Measurements from ENCODE around the gene ALG5. TPM values are rescaled to one million over a fixed set of nuclear protein-coding genes. Genes with fewer than 3 reads are reported as not detected.

The ALG5 gene
- total and polyA plus RNA-seq, 2 of the 4 experiments (the other 2 are of a cell fraction), result 19.4 to 21.9 TPM

DNA sequence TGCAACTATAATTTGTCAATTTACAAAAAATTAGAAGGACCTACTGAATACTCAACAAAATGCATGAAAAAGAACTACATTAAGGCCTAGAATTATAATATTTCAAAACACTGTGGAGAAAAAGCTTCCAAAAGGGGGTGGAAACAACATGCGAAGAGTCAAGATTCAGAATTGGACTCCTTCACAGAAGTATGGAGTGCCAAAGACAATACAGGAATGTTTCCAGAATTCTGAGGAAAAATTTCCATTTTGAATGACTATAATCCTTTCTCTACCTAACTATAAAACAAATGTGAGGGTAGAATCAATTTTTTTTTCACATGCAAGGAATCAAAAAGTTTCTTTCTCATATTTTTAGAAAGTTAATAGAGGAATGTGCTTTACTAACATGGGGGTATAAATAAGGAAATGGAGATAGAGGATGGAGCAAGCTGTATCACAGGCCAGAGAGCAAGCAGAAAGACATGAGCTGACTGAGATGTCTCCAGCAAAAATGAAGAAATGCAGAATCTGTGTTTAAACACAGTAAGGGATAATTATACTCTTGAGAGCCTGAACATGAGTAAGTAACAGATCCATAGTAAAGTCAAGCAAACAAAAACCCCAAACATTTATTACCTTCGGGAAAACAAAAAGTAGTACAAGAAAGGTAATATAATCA, 39.6 kb downstream of the ALG5 start:
- Histone ChIP-seq H3K4me3 (ENCODE audit: insufficient read depth, low read depth, low read length) (no peak overlapping the region), H2BK120ac (ENCODE audit: low read depth, low read length) (no peak overlapping the region), H4K91ac (ENCODE audit: insufficient read depth, low read depth, low read length) (no peak overlapping the region), H2BK5ac (ENCODE audit: low read depth, low read length, poor library complexity, severe bottlenecking) (no peak overlapping the region), H3K4ac (ENCODE audit: low read depth, low read length) (no peak overlapping the region), H3K18ac (ENCODE audit: low read depth, low read length) (no peak overlapping the region), H3K56ac (ENCODE audit: extremely low read depth, insufficient read depth, low read length) (no peak overlapping the region), H3K4me1 (ENCODE audit: control insufficient read depth, insufficient read depth, low read length) (peaks cover 3% of the 10 kb centered on the region), H3K23ac (ENCODE audit: low read depth, low read length) (no peak overlapping the region), H3K36me3 (ENCODE audit: control insufficient read depth, insufficient read depth, low read length) (peaks cover 19% of the 10 kb centered on the region), H3K27me3 (ENCODE audit: control insufficient read depth, insufficient read depth, low read length) (no peaks in the 10 kb centered on the region), H2AK5ac (ENCODE audit: low read depth, low read length) (no peak overlapping the region), H3K14ac (replicated peaks; ENCODE audit: low read depth, low read length) (no peak overlapping the region), H3K79me1 (ENCODE audit: low read depth in 1 of 2, low read length in 2 of 2) (peaks cover 6 to 11% of the 10 kb centered on the region in 2 experiments), H3K9ac (ENCODE audit: low read depth, low read length) (no peak overlapping the region), H4K5ac (ENCODE audit: low read depth, low read length) (no peak overlapping the region), H2BK20ac (ENCODE audit: low read depth, low read length) (no peak overlapping the region), H4K8ac (ENCODE audit: low read depth in 2 of 2, low read length in 2 of 2) (no peak overlapping the region), H4K20me1 (ENCODE audit: insufficient read depth, low read length) (no peaks in the 10 kb centered on the region), H2AK9ac (replicated peaks; ENCODE audit: low read depth, low read length, poor library complexity) (no peak overlapping the region), H2BK15ac (ENCODE audit: low read depth, low read length) (no peak overlapping the region), H3K9me1 (ENCODE audit: insufficient read depth, low read length) (peaks cover 6% of the 10 kb centered on the region; the same call in 1 of the 2 replicates), H3K9me3 (ENCODE audit: control insufficient read depth, insufficient read depth, low read length) (no peaks in the 10 kb centered on the region), H2AFZ (replicated peaks; ENCODE audit: low read length, poor library complexity) (no peak overlapping the region), H3K4me2 (ENCODE audit: low read depth, low read length) (no peak overlapping the region), H3K27ac (ENCODE audit: insufficient read depth, low read length) (no peak overlapping the region)
- ATAC-seq (ENCODE audit: low read depth), result no peak
- TF ChIP-seq, protein P1, sequence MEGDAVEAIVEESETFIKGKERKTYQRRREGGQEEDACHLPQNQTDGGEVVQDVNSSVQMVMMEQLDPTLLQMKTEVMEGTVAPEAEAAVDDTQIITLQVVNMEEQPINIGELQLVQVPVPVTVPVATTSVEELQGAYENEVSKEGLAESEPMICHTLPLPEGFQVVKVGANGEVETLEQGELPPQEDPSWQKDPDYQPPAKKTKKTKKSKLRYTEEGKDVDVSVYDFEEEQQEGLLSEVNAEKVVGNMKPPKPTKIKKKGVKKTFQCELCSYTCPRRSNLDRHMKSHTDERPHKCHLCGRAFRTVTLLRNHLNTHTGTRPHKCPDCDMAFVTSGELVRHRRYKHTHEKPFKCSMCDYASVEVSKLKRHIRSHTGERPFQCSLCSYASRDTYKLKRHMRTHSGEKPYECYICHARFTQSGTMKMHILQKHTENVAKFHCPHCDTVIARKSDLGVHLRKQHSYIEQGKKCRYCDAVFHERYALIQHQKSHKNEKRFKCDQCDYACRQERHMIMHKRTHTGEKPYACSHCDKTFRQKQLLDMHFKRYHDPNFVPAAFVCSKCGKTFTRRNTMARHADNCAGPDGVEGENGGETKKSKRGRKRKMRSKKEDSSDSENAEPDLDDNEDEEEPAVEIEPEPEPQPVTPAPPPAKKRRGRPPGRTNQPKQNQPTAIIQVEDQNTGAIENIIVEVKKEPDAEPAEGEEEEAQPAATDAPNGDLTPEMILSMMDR (conservative IDR thresholded peaks at IDR 0.05; ENCODE audit: low read depth, low read length), result no peak
- TF ChIP-seq USF2 (IDR thresholded peaks at IDR 0.05; ENCODE audit: low read depth, low read length) (no peak), MAFK (IDR thresholded peaks at IDR 0.05; ENCODE audit: low read depth, low read length) (no peak), RCOR1 (IDR thresholded peaks at IDR 0.05; ENCODE audit: insufficient replicate concordance, low read length) (no peak), BHLHE40 (IDR thresholded peaks at IDR 0.05; ENCODE audit: low read depth, low read length) (no peak), MXI1 (IDR thresholded peaks at IDR 0.05; ENCODE audit: borderline replicate concordance, low read depth, low read length) (no peak), POLR2A (IDR thresholded peaks at IDR 0.05; ENCODE audit: low read depth, low read length) (no peak), RFX5 (IDR thresholded peaks at IDR 0.05; ENCODE audit: low read depth, low read length) (no peak), RAD21 (IDR thresholded peaks at IDR 0.05; ENCODE audit: low read length) (no peak), CEBPB (IDR thresholded peaks at IDR 0.05; ENCODE audit: low read depth, low read length) (no peak), MAZ (IDR thresholded peaks at IDR 0.05; ENCODE audit: borderline replicate concordance, low read depth, low read length) (no peak), SMC3 (IDR thresholded peaks at IDR 0.05; ENCODE audit: low read depth, low read length) (no peak), CHD1 (IDR thresholded peaks at IDR 0.05; ENCODE audit: low read depth, low read length) (no peak), FOS (IDR thresholded peaks at IDR 0.05; ENCODE audit: low read depth, low read length) (no peak), NFE2L2 (IDR thresholded peaks at IDR 0.05; ENCODE audit: low read depth, low read length) (no peak)
- TF ChIP-seq, protein P2, sequence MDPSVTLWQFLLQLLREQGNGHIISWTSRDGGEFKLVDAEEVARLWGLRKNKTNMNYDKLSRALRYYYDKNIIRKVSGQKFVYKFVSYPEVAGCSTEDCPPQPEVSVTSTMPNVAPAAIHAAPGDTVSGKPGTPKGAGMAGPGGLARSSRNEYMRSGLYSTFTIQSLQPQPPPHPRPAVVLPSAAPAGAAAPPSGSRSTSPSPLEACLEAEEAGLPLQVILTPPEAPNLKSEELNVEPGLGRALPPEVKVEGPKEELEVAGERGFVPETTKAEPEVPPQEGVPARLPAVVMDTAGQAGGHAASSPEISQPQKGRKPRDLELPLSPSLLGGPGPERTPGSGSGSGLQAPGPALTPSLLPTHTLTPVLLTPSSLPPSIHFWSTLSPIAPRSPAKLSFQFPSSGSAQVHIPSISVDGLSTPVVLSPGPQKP (IDR thresholded peaks at IDR 0.05; ENCODE audit: borderline replicate concordance, low read depth, low read length), result no peak
- POLR2A ChIA-PET (ENCODE audit: unreplicated experiment), result no interaction called here
- no TSS peak for BruUV-seq (replicated peaks)
- DNase-seq, result no peak
- dilution Hi-C loops (cut with HindIII; ENCODE audit: low sequenced_read_pairs, unreplicated experiment), result no loop called here
- no CpG with 5 or more reads among the region's 2 CpGs for WGBS, 2 experiments (ENCODE audit: extremely low coverage in 2 of 2, insufficient read length in 1 of 2)
- CTCF ChIA-PET, result interaction anchor here (0.6 kb wide), 1 partner anchor 375 kb away, joined by 3 read pairs; no protein-coding TSS in a partner anchor
- intact Hi-C loops (cut with micrococcal nuclease), result no loop called here
- in situ Hi-C loops (cut with MboI; ENCODE audit: low sequenced_read_pairs), result no loop called here

Data from IMR-90 (cell line).